ENCODE measurements around the gene CCNK.

CCNK gene

GRCh38 chr14:99549684-99550083, 68.5 kb downstream of the CCNK start:
- Histone ChIP-seq H3K79me2 (ENCODE audit: insufficient read depth, low read length) (no peaks in the 10 kb centered on the region), H3K4me2 (ENCODE audit: insufficient read depth, low read length) (no peak overlapping the region), H3K27ac (ENCODE audit: low read length) (no peak overlapping the region), H3K9ac (ENCODE audit: low read depth, low read length) (no peak overlapping the region), H2AFZ (ENCODE audit: low read depth, low read length) (no peak overlapping the region), H3K9me3 (ENCODE audit: insufficient read depth, low read length, severe bottlenecking) (no peaks in the 10 kb centered on the region), H3K27me3 (ENCODE audit: insufficient read depth, low read length, poor library complexity) (no peaks in the 10 kb centered on the region), H3K36me3 (ENCODE audit: insufficient read depth, low read length) (no peaks in the 10 kb centered on the region), H3K4me3 (ENCODE audit: low read depth in 1 of 2, low read length in 2 of 2) (no peak overlapping the region), H4K20me1 (ENCODE audit: insufficient read depth, low read length) (peaks cover 77% of the 10 kb centered on the region), H3K4me1 (ENCODE audit: insufficient read depth, low read length) (no peaks in the 10 kb centered on the region)
- DNase-seq: no peak
- no peak for TF ChIP-seq EZH2 (IDR thresholded peaks at IDR 0.05; ENCODE audit: borderline replicate concordance, low read depth, low read length, severe bottlenecking)
- TF ChIP-seq CTCF (IDR thresholded peaks at IDR 0.05; ENCODE audit: borderline replicate concordance, extremely low read depth, low read length, poor library complexity, severe bottlenecking): no peak
- no peak for ATAC-seq (ENCODE audit: insufficient read depth, low read depth)

DNA sequence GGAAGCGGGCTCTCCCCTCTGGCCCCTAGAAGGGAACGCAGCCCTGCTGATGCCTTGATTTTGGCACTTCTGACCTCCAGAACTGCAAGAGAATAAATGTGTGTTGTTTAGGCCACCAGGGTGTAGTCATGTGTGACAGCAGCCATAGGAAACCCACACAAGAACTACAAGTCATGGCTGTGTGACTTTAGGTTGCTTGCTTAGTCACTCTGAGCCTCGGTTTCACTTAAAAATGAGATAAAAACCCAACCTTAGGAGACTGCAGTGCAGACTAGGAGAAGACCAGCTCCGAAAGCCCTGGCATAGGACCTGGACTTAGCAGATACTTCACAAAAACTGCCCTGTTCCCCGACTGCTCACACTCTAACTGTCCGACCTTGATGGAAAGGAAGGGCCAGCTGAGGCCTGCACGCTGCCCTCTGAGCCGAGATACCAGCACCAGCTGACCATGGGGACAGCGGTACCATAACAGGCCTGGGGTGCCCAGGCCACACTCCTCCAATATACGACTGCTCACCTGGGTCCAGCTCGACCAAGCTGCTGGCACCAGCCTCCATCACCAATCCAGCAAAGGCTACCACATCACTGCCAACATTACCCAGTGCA, 69.3 kb downstream of the CCNK start:
- peaks cover 76% of the 10 kb centered on the region for H4K20me1 ChIP-seq (ENCODE audit: insufficient read depth, low read length)
- TF ChIP-seq EZH2 (IDR thresholded peaks at IDR 0.05; ENCODE audit: borderline replicate concordance, low read depth, low read length, severe bottlenecking): no peak
- TF ChIP-seq CTCF (IDR thresholded peaks at IDR 0.05; ENCODE audit: borderline replicate concordance, extremely low read depth, low read length, poor library complexity, severe bottlenecking): no peak

GRCh38 chr14:99551034-99551922, 70.1 kb downstream of the CCNK start:
- Histone ChIP-seq H3K4me1 (ENCODE audit: insufficient read depth, low read length) (no peaks in the 10 kb centered on the region), H3K36me3 (ENCODE audit: insufficient read depth, low read length) (no peaks in the 10 kb centered on the region), H3K4me3 (ENCODE audit: low read depth in 1 of 2, low read length in 2 of 2) (no peak overlapping the region), H3K4me2 (ENCODE audit: insufficient read depth, low read length) (no peak overlapping the region), H2AFZ (ENCODE audit: low read depth, low read length) (no peak overlapping the region), H3K9me3 (ENCODE audit: insufficient read depth, low read length, severe bottlenecking) (no peaks in the 10 kb centered on the region), H4K20me1 (ENCODE audit: insufficient read depth, low read length) (peaks cover 79% of the 10 kb centered on the region), H3K79me2 (ENCODE audit: insufficient read depth, low read length) (no peaks in the 10 kb centered on the region), H3K27me3 (ENCODE audit: insufficient read depth, low read length, poor library complexity) (no peaks in the 10 kb centered on the region), H3K27ac (ENCODE audit: low read length) (no peak overlapping the region), H3K9ac (ENCODE audit: low read depth, low read length) (no peak overlapping the region)
- TF ChIP-seq EZH2 (IDR thresholded peaks at IDR 0.05; ENCODE audit: borderline replicate concordance, low read depth, low read length, severe bottlenecking) (no peak), CTCF (IDR thresholded peaks at IDR 0.05; ENCODE audit: borderline replicate concordance, extremely low read depth, low read length, poor library complexity, severe bottlenecking) (no peak)
- no peak for DNase-seq
- peak; percentile 29; the same call in 1 of the 3 replicates for ATAC-seq (ENCODE audit: insufficient read depth, low read depth)

More for the DNA sequence above, 69.3 kb downstream of the CCNK start:
- Histone ChIP-seq H3K36me3 (ENCODE audit: insufficient read depth, low read length) (no peaks in the 10 kb centered on the region), H3K4me1 (ENCODE audit: insufficient read depth, low read length) (no peaks in the 10 kb centered on the region), H3K27me3 (ENCODE audit: insufficient read depth, low read length, poor library complexity) (no peaks in the 10 kb centered on the region), H2AFZ (ENCODE audit: low read depth, low read length) (no peak overlapping the region), H3K4me2 (ENCODE audit: insufficient read depth, low read length) (no peak overlapping the region), H3K9me3 (ENCODE audit: insufficient read depth, low read length, severe bottlenecking) (no peaks in the 10 kb centered on the region), H3K9ac (ENCODE audit: low read depth, low read length) (no peak overlapping the region), H3K27ac (ENCODE audit: low read length) (no peak overlapping the region), H3K79me2 (ENCODE audit: insufficient read depth, low read length) (no peaks in the 10 kb centered on the region), H3K4me3 (ENCODE audit: low read depth in 1 of 2, low read length in 2 of 2) (no peak overlapping the region)
- DNase-seq (no peak), ATAC-seq (ENCODE audit: insufficient read depth, low read depth) (0 out of 3 replicates have a peak, but pooled peaks have one; percentile 8)
